Daoy (cell line): ENCODE data around the gene HPS5. TPM values are rescaled to one million over a fixed set of nuclear protein-coding genes. Genes with fewer than 3 reads are reported as not detected.

ENCODE experiments used
- DNase-seq: peaks from one replicate; pipeline ENCODE4 v3.0.0-alpha.2; 2015; ENCODE audit warnings: low read depth
- total RNA-seq: library from RNA; depleted of rRNA; stranded (reverse); fragments of >200 nt; shearing (Covaris generic); gene quantifications from 2 replicates; pipeline ENCODE4 v1.2.3, GENCODE V29; 2014; rRNA removed

The HPS5 gene
- total RNA-seq, 1 experiment from 2014 or later: 32.9 TPM

- no peak for DNase-seq
Measured at GRCh38 chr11:18239655-18240054, 82.3 kb downstream of the HPS5 start.

GRCh38 chr11:18236664-18237356 is 85.1 kb downstream of the HPS5 start, which contains the start of gene SAA4:
TSS of gene SAA4 (minus strand) at chr11:18236802. CDS start at chr11:18235926, 876 bp downstream.
- no peak for DNase-seq

GRCh38 chr11:18235394-18236334 is 86.3 kb downstream of the HPS5 start:
- no peak for DNase-seq

GRCh38 chr11:18233912-18234311 is 88.0 kb downstream of the HPS5 start:
- DNase-seq: no peak

- DNase-seq: no peak
Measured at GRCh38 chr11:18230859-18231258, 91.1 kb downstream of the HPS5 start.

- no peak for DNase-seq
Measured at GRCh38 chr11:18229501-18229900, 92.4 kb downstream of the HPS5 start.

Other genes starting within 250 kb of the HPS5 start
- 62.7 and 72.7 TPM in 2 replicates for gene SAAL1, start 216.1 kb downstream of the HPS5 start, total RNA-seq
- not detected in 2 replicates for gene MRGPRX3, start 189.6 kb downstream of the HPS5 start, total RNA-seq
- not detected in 2 replicates for gene MRGPRX4, start 149.3 kb downstream of the HPS5 start, total RNA-seq
- not detected in 2 replicates for gene SAA4, start 85.3 kb downstream of the HPS5 start, total RNA-seq
- 3.0 TPM in 1 of 2 replicates, not detected in the other for gene SAA2, start 73.5 kb downstream of the HPS5 start, total RNA-seq
- gene SAA1, start 55.9 kb downstream of the HPS5 start, total RNA-seq: 0.69 TPM in 1 of 2 replicates, not detected in the other
- gene GTF2H1, start 427 bp upstream of the HPS5 start, total RNA-seq: 70.4 and 78.8 TPM in 2 replicates
- 452 and 487 TPM in 2 replicates for gene LDHA, start 72.4 kb upstream of the HPS5 start, total RNA-seq
- gene LDHC, start 90.2 kb upstream of the HPS5 start, total RNA-seq: not detected in 2 replicates
- gene LDHAL6A, start 133.7 kb upstream of the HPS5 start, total RNA-seq: 0.11 TPM in 1 of 2 replicates, not detected in the other
- 62.7 and 111 TPM in 2 replicates for gene TSG101, start 204.8 kb upstream of the HPS5 start, total RNA-seq